ENCODE measurements around the gene MCAM.
A peak's percentile ranks its signal among the peaks of the same experiment; 100 is the strongest.

The MCAM gene, protein sequence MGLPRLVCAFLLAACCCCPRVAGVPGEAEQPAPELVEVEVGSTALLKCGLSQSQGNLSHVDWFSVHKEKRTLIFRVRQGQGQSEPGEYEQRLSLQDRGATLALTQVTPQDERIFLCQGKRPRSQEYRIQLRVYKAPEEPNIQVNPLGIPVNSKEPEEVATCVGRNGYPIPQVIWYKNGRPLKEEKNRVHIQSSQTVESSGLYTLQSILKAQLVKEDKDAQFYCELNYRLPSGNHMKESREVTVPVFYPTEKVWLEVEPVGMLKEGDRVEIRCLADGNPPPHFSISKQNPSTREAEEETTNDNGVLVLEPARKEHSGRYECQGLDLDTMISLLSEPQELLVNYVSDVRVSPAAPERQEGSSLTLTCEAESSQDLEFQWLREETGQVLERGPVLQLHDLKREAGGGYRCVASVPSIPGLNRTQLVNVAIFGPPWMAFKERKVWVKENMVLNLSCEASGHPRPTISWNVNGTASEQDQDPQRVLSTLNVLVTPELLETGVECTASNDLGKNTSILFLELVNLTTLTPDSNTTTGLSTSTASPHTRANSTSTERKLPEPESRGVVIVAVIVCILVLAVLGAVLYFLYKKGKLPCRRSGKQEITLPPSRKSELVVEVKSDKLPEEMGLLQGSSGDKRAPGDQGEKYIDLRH

DNA sequence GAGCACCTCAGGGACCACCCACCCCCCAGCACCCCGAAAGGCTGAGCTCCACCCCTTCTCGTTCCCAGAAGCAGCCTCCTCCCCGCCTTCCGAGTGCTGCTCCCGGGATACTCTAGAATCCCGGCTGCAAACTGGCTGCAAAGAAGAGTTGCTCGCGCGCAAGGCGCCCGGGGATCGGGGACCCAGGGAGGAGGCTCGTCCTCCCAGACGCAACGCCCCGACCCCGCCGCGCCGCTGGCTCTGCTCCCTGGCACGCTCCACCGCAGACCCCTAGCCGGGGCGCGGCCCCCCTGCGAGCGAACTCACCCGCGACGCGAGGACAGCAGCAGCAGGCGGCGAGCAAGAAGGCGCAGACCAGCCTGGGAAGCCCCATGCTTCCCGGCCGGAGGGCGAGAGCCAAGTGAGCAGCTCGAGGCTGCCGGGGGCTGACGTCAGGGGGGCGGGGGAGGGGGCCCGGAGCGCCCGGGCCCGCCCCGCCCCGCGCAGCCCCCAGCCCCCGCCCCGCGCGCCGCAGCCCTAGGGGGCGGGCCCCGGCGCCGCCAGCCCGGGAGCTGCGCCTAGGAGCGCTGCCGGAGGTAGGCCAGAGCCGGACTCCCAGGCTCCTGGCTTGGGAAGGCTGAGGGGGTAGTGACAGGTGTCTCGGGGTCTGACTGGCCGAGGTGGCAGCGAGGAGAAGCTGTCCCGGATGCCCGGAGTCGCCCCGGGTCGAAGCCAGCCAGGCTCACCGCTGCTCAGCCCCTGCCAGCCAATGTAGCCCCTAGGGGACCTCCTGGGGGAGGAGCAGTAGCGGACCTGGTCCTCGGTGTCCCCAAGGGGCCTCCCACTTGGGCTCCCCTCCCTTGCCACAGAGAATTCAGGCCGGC lies at the start of gene MCAM:
TSS of gene MCAM (minus strand) at position 402 of the 863 bp plus-strand sequence. CDS start at position 373, 29 bp downstream.
- no peak for DNase-seq (ENCODE audit: low spot score)

DNA sequence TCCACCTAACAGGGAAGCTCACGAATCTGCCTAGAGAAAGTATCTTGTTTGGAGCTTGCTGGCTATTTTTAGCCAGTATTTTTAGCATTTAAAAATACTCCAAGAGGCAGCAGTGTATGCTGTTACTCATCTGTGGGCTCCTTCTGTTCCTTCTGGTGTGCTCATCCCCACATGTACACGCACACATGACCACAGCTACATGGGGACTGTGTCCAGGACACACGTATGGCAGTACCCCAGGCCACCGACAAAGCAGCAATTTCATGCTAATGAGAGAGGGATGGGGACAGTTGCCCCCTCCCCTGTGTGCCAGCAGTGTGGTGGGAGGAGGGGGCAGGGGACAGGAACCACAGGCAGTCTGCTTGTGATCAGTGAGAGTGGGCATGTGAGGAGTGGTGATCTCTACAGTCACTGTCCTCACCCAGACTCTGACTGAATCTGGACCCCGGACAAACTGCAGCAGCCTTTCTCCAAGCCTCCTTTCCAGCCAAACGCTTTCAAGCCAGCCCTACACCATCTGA lies 48.2 kb upstream of the MCAM start:
- no peak for DNase-seq (ENCODE audit: low spot score)

DNA sequence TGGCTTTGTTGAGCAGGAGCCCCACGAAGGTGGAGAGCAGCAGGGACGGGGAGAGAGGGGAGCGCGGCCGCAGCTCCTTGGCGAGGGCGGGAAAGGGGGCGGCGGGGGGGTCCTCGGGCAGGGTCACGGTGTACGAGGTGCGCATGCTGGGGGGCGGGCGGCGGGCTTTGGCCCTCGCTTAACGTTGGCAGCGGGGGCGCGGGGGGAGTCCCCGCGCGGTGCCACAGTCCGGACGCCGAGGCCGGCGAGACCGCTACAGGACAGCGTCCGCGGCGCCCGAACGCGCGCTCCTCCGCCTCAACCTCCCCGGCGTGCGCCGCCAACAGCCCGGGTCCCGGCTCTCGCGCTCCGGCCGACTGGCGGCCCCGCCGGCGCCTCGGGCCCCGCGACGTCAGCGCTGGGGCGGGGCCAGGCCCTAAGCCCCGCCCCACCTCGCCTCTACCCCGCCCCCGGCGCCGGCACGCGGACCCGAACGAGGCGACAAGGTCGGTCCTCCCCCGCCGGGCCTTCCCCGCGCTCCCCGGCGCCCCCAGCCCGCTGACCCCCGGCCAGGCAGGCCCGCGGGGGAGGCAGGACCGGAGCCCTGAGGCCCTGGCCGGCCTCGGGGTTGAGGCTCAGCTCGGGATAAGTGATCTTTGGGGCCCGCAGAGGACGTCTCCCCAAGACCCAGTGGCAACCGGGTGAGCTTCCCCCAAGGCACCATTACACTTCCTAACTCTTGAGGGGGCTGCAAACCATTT lies 47.1 kb upstream of the MCAM start:
- DNase-seq (ENCODE audit: low spot score): peak; percentile 68

DNA sequence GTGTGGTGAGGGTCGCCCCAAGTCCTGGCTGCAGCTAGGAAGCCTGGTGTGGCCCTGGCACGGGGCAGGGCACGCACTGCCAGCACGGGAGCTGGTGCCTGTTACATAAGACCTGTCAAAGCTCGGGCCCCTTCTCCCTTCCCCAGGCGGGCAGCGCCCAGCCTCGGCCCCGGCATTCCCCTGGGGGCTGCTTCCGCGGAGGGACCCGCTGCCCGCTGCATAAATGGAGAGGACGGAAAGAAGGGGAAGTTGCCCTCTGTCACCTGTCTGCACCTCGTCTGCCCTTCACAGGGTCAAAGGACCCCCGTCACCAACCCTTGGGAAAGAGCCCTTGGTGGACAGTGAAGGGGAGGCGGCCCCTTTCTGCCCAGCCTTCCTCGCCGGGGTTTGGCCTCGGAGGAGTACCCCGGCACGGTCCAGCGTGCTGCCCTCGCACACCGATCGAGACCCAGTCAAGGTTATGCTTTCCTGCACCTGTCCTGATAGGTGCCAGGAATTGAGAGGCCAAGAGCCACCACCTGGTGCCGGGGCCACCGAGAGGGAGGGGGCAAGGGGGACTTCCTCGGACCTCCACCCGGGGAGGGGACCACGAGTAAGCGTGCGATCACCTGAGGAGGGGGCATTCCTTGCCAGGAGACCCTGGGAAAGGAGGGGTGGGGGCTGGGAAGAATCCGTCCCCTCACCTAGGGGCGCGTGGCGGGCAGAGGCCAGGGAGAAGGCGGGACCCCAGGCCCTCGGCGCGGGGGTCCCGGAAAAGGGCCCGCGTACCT lies 46.3 kb upstream of the MCAM start:
- DNase-seq (ENCODE audit: low spot score): peak; percentile 76

DNA sequence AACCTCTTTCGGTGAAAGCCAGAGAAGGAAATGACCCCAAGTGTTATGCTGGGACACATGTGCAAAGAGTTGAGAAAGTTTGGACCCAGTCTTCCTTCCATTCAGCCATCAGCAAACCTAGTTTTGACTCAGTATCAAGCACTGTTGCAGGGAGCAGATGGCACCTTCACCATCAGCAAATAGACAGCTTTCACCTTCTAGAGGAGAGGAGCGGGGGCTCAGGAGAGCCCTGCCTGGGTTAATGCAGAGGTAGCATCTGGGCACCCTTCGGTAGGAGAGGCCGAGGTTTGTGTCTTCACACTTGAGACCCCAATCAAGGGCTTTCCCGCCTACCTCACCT lies 45.8 kb upstream of the MCAM start:
- DNase-seq (ENCODE audit: low spot score): peak; percentile 82

DNA sequence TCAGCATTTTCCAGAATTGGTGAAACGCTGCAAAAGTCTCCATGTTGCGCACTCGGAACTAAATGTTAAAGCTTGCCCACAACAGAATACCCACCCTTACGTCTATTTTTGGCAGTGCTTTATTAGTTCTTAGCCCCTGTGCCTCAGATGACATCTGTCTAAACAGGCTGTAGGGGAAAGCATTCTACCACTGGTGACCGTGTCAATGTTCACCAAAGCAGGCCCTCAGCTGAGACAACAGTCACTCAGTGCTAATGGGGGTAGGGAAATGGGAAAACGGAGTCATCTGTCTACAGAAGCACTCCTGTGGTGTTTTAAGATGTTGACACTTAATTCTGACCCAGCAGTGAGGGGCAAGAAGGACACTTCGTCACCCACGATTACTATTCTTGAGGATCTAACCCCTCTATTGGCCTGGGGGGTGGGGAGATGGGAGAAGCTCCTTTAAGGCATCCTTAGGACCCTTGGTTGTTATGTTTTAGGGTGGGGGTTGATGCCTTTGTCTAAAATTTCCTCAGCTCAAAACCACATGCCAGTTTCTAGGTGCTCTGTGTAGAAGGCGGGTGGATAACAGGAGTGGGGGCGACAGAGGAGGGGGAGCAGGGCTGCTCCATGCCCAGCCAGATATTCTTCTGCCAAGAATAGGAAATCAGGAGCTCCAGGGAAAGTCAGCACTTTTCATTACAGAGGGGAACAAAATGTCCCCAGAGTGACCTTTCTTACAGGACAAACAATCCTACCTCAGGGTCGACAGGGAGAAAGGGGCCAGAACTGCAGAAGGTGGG lies 45.2 kb upstream of the MCAM start:
- DNase-seq (ENCODE audit: low spot score): no peak

DNA sequence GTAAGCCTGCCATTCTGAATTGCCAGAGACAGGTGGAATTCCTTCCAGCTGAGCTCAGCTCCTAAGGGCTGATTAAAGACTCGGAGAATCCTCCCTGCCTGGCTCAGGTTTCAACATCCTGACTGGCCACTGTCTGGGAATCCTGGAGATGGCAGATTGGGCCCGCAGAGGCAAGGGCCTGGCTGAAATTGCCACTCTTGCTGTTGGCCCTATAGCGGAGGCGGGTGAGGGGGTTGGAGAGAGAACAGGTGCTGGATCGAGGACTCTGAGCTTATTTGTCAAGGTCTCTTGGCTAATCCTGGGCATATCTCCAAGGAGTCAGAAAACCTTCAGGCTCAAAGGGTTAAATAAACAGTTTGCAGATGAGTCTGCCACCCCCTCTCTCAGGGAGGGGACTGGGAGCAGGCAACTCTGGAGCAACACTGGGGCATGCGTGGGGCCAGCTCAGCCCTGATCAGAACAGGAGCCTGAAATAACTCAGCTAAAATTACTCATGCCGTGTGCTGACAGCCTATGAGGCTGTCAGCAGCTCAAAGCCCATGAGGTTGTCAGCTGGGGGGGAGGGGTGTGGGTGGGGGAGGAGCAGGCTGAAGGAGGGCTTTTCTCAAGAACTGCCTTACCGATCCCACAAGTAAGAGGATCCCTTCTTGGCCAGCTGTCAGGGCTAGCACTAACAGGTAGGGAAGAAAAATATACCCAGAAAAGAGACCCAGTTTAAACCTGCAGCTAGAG lies 44.3 kb upstream of the MCAM start:
- DNase-seq (ENCODE audit: low spot score): peak; percentile 70

DNA sequence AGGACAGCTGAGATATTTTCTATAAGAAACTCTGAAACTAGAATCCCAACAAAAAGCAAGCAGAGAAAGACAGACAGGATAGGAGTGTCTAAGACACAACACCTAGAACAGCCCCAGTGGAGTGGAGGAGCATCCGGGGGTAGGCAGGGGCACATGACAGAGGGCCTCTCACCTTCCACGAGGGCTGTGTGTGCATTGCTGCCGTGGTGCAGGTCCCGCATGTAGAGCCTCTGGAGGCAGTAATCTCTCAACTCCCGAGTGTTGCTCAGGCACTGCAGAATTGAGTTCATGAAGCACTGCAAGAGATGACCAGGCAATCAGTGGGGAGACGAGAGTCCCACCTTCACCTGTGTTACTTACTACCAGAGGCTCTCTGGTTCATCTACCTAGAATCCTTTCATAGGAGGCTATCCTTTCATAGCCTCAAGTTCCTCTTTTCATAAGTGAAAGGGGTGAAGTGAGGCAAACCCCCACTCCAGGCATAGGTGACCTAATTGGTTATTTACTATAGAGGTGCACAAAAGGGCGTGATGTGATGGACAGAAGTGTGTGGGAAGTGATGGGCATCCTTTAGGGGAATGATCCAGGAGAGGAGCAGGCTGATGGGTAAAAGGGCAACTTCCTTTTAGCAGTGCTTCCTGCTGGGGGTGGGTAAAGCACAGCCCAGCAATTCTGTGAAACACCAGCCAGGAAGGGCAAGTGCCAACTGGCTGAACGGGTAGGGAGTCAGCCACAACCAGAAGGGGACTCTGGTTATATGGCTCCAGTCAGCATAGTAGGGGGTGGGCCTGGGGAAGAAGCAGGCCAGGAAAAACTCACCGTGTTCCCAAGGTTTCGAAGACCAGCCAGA lies 42.7 kb upstream of the MCAM start:
- DNase-seq (ENCODE audit: low spot score): no peak

DNA sequence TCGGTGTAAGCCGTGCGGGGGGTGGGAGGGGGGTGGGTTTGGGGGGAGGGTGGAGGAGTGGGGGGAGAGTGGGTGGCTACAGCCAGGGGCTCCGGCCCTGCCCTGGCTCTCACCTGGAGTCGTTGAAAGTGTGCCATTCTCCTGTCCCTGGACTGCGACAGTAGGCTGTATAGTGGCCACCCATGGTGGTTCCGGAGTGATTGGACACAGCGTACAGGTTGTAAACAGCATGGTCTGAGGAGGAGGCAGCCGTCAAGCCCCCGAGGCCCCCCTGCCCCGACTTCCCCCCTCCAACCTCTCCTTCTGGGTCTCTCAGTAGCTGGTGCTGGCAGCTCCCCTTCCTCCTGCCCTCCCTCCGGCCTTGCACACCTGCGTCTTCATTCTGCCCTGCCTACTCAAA lies 40.1 kb upstream of the MCAM start:
- no peak for DNase-seq (ENCODE audit: low spot score)

DNA sequence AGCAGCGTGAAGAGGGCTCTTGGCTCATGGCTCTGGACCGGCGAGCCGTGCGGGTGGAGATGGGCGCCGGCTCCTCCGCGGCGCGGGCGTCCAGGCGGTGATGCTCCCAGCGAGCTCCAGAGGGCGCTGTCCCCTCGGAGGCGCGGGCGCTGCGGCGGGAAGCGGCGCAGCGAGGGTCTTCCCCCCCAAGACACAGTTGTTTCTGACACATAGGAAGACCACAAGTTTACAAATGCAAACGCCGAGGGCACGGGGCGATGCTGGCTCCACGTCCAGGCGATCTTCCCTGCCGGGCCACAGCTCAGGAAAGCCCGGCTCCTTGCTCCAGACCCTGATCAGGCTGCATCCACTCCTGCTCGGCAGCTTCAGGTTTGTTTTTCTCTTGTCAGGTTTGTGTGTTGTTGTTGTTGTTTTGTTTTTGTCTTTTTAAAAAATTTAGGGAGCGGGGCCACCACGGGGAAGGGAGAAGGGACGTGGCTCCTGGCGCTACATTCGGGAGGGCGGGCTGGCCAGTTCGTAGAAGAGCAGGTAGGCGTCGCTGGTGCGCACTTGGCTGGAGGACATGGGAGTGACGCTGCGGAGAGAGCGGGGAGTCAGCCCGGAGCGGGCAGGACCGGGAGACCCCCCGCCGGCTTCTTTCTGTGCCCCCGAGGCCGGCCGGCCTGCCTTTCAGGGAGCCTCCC lies 39.6 kb upstream of the MCAM start:
- peak; percentile 72 for DNase-seq (ENCODE audit: low spot score)

DNA sequence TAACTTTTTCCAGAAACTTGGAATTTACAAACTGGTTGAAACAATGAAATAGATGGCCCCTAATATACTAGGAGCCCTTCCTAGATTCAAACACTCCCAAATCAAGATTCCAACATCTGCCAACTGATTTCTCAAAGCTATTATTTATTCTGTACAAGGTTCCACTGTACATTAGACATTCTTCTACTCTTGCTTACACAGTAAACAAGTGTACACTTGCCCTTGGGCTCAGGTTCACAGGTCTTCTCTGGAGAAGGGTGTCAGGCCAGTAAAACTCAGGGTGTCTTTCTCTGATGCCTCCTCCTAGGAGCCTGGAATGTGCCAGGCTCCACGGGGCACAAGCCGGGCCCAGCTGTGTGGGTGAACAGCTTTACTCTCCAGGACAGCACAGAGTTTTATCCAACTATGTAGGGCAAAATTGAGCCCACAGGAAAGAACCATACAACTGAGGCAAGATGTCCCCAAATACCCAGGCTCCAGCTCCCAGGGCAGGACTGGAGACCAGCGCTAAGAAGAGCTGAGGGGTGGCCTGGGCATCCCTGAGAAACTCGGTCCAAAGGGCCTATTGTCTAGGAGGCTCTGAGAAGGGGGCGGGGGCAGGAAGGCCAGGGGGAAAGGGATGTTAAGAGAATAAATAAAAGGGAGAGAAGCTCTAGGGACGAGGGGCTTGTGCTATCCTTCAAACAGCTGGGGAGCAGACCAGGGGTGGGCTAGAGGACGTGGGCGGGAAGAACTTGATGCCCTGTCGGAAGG lies 38.3 kb upstream of the MCAM start:
- DNase-seq (ENCODE audit: low spot score): no peak

DNA sequence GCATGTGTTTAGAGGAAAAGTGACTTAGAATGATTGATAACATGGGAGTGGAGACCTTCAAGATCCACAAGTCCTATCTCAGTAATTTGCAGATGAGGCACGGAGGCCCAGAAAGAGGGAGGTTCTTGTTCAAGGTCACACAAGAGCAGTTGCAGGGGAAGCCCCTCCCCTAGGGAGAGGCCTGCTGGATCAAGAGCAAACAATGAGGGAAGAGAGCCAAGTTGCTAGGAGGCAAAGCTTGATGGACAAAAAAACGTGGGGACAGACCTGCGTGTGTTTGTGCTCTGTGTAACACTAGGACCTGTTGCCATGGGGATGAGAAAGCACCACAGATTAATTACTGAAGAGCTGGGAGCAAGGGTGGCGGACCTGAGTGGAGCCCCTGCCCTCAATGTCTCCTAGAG lies 35.9 kb upstream of the MCAM start:
- DNase-seq (ENCODE audit: low spot score): no peak

DNA sequence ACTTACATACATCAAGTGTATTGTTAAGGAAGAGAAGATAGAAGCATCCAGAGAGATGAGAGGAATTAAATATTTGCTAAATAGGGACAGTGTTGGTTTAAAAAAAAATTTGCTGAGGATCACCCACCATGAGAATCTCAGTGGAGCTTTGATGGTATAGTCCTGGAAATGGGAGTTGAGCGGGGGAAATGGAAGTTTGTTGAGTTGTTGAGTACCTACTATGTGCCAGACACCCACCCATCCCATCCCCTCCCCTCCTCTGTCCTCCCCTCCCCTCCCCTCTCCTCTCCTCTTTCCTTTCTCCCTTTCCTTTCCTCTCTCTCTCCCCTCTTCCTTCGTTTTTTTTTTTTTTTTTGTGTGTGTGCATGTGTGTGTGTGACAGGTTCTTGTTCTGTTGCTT lies 34.3 kb upstream of the MCAM start:
- no peak for DNase-seq (ENCODE audit: low spot score)

DNA sequence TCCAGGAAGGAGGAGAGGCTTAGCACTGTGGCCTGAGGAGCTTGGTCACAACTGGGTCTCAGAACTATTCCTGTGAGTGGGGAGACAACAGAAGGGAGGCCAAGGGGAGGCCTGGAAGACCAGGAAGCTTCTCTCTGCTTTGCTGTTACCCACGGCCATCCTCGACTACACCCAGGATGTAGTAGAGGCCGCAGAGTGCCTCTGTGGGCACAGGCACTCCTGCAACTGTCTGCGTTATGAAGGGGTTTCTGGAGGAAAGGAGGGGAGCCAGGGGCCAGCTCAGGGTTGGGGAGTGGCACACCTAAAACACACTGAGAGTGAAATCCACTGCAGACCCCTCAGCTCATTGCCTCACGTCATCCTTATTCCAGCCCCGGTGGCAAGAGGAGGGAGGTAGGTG lies 33.4 kb upstream of the MCAM start:
- DNase-seq (ENCODE audit: low spot score): no peak

DNA sequence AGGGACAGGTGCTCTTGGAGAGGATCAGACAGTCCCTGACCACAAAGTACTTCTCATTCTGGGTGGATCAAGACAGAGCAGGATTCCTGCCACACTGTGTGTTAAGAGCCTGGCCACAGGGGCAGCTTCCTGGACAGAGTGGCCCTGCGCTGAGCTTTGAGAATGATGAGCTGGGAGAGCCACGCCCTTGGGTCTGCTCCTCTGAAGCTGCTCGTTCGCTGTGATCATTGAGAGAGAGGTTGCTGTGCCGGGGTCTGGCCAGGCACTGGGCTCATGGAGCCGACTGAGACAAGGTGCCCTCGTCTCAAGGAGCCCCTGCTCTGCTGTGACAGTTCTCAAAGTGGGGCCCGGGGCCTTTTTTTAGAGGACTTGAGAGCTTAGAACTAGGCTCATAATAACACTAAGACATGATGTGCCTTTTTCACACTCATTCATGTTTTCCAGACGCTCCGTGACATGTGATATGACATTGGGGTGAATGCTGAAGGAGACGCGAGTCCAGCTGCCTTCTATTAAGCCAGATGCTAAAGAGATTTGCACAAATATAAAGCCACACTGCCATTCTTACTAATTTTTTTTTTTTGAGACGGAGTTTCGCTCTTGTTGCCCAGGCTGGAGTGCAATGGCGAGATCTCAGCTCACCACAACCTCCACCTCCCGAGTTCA lies 31.1 kb upstream of the MCAM start:
- DNase-seq (ENCODE audit: low spot score): no peak

DNA sequence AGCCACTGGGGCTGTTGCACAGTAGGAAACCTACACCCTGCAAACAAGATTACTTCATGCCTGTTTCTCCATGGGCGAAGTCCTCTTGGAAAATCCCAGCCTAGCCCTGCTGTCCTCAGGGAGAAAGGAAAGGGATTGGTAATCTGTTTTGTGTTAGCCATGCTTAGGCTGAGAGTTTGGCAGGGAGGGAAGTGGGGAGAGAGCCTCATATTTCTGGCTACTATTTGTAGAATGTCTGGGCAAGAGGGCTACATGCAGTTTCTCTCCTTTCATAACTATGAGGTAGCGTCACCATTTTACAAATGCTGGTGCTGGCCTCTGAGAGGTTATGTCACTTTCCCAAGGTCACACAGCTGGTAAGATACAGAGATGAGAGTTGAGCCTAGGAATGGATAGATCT lies 30.3 kb upstream of the MCAM start:
- DNase-seq (ENCODE audit: low spot score): no peak

DNA sequence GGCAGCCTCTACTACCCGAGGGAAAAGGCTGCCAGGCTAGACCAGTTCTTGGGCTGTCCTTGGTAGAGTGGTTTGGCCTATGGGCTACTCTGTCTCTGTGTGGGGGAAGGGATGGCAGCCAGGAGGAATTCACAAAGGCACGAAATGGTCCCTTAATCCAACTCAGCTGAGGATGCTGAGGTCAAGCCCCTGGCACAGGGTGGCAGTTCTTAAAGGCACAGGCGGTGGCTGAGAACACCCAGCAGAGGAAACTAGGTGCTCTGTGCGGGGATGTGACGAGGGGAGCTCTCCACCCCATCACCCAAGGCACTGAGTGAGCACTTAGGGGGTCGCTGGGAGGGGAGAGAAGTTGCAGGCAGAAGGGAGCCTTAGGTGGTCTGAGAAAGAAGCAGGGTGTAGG lies 29.7 kb upstream of the MCAM start, which contains the start of gene MFRP:
TSS of gene MFRP (minus strand) at position 101 of the 400 bp plus-strand sequence. CDS start 192 bp downstream, outside the sequence.
- no peak for DNase-seq (ENCODE audit: low spot score)

Measured in cerebellar cortex (tissue), 1 donor.